DND-41 (cell line): ENCODE measurements around the gene PTPRR.

ENCODE experiments used
- EZH2 ChIP-seq: IDR thresholded peaks from 3 replicates; pipeline ENCODE4 v1.6.1; 2012; ENCODE audit warnings: borderline replicate concordance, low read depth, mild to moderate bottlenecking, moderate library complexity, low read length, inconsistent platforms; ENCODE audit not compliant: severe bottlenecking
- TF ChIP-seq, protein P1 (sequence below): IDR thresholded peaks from 2 replicates; pipeline ENCODE4 v1.5.1; 2012; ENCODE audit warnings: borderline replicate concordance, low read length, moderate library complexity, mild to moderate bottlenecking; ENCODE audit not compliant: poor library complexity, severe bottlenecking; ENCODE audit errors: extremely low read depth

DNA sequence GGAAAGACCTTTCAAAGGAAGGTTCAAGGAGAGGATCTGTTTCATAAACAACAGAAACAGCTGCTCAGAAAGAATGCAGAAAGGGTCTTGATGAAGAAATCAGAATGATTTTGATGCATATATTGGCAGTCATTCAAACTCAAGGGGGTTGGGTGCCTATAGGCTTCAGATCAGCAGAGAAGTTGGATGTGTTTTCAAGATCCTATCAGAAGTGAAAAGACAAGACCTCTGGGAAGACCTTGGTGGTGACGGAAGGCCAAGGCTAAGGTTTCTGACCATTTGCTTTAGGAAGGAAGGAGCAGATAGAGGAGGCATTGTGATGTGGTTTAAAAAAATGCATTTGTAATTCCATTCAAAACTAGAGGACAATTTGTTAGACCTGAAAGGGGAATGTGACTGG, 268.1 kb downstream of the PTPRR start:
- TF ChIP-seq, protein P1, sequence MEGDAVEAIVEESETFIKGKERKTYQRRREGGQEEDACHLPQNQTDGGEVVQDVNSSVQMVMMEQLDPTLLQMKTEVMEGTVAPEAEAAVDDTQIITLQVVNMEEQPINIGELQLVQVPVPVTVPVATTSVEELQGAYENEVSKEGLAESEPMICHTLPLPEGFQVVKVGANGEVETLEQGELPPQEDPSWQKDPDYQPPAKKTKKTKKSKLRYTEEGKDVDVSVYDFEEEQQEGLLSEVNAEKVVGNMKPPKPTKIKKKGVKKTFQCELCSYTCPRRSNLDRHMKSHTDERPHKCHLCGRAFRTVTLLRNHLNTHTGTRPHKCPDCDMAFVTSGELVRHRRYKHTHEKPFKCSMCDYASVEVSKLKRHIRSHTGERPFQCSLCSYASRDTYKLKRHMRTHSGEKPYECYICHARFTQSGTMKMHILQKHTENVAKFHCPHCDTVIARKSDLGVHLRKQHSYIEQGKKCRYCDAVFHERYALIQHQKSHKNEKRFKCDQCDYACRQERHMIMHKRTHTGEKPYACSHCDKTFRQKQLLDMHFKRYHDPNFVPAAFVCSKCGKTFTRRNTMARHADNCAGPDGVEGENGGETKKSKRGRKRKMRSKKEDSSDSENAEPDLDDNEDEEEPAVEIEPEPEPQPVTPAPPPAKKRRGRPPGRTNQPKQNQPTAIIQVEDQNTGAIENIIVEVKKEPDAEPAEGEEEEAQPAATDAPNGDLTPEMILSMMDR: no peak
- TF ChIP-seq EZH2: no peak
